GM23338 (cell line): ENCODE data around the gene KLF9. TPM values are rescaled to one million over a fixed set of nuclear protein-coding genes. Genes with fewer than 3 reads are reported as not detected.

Experiments
- ATAC-seq: fragments of 200-7000 bp; cut with Tn5 transposase; 3 replicates; pipeline ENCODE4 v1.9.1; 2020
- DNase-seq: peaks from one replicate; pipeline ENCODE4 v3.0.0-alpha.2; 2015; ENCODE audit warnings: low spot score
- H2AFZ ChIP-seq: fragments of 200-600 bp; sonication (generic); 2 replicates; pipeline ENCODE4 v1.8.0; 2016; ENCODE audit warnings: antibody characterized with exemption, mild to moderate bottlenecking, moderate library complexity
- H3F3A ChIP-seq: fragments of 200-600 bp; sonication (generic); replicated peaks from 2 replicates; pipeline ENCODE4 v1.8.0; 2017; ENCODE audit warnings: antibody characterized with exemption, mixed run types, low read depth
- H3K27ac ChIP-seq: fragments of 200-600 bp; sonication (generic); 2 replicates; pipeline ENCODE4 v1.6.1; 2016; ENCODE audit warnings: low read depth
- H3K27me3 ChIP-seq: fragments of 200-600 bp; sonication (generic); 2 replicates; pipeline ENCODE4 v1.8.0; 2016; ENCODE audit warnings: mild to moderate bottlenecking, mixed run types, moderate library complexity; ENCODE audit not compliant: insufficient read depth
- H3K36me3 ChIP-seq: fragments of 200-600 bp; sonication (generic); 2 replicates; pipeline ENCODE4 v1.8.0; 2016; ENCODE audit warnings: mild to moderate bottlenecking; ENCODE audit not compliant: insufficient read depth
- H3K4me1 ChIP-seq: fragments of 200-600 bp; sonication (generic); 2 replicates; pipeline ENCODE4 v1.8.0; 2016; ENCODE audit warnings: mild to moderate bottlenecking, moderate library complexity; ENCODE audit not compliant: insufficient read depth
- H3K4me2 ChIP-seq: fragments of 200-600 bp; sonication (generic); 2 replicates; pipeline ENCODE4 v1.7.1; 2017; ENCODE audit warnings: mixed run types
- H3K4me3 ChIP-seq: fragments of 200-600 bp; sonication (generic); 2 replicates; pipeline ENCODE4 v1.6.1; 2016; ENCODE audit warnings: mixed run types
- H3K79me2 ChIP-seq: fragments of 200-600 bp; sonication (generic); replicated peaks from 2 replicates; pipeline ENCODE4 v1.8.0; 2017; ENCODE audit warnings: mild to moderate bottlenecking; ENCODE audit not compliant: insufficient read depth
- H3K9me2 ChIP-seq: fragments of 200-600 bp; sonication (generic); 2 replicates; pipeline ENCODE4 v1.8.0; 2017; ENCODE audit not compliant: insufficient read depth
- H4K20me1 ChIP-seq: fragments of 200-600 bp; sonication (generic); replicated peaks from 2 replicates; pipeline ENCODE4 v1.8.0; 2017; ENCODE audit warnings: mild to moderate bottlenecking; ENCODE audit not compliant: insufficient read depth
- H3K27ac Mint-ChIP-seq: 2 replicates; pipeline ENCODE4 v1.8.0; 2020; ENCODE audit warnings: inconsistent platforms, mild to moderate bottlenecking, moderate library complexity, mixed read lengths
- H3K27me3 Mint-ChIP-seq: 3 replicates; pipeline ENCODE4 v1.8.0; 2022; ENCODE audit warnings: low read depth, mild to moderate bottlenecking, moderate library complexity, mixed read lengths, inconsistent platforms; ENCODE audit not compliant: insufficient read depth, poor library complexity
- H3K36me3 Mint-ChIP-seq: 3 replicates; pipeline ENCODE4 v1.8.0; 2021; ENCODE audit warnings: low read depth, mild to moderate bottlenecking, inconsistent platforms, moderate library complexity, mixed read lengths
- H3K4me1 Mint-ChIP-seq: 3 replicates; pipeline ENCODE4 v1.8.0; 2020; ENCODE audit warnings: mild to moderate bottlenecking, inconsistent platforms, mixed read lengths
- H3K4me3 Mint-ChIP-seq: 3 replicates; pipeline ENCODE4 v1.8.0; 2021; ENCODE audit warnings: moderate library complexity, mild to moderate bottlenecking, inconsistent platforms, mixed read lengths
- H3K9me3 Mint-ChIP-seq: 3 replicates; pipeline ENCODE4 v1.8.0; 2020; ENCODE audit warnings: moderate library complexity, mild to moderate bottlenecking, inconsistent platforms, mixed read lengths
- CREB1 ChIP-seq: fragments of 250-450 bp; sonication (Bioruptor Pico); IDR thresholded peaks from 2 replicates; pipeline ENCODE4 v1.5.0; 2020; ENCODE audit warnings: low read depth, mild to moderate bottlenecking, moderate library complexity
- CTCF ChIP-seq, 2 experiments: fragments of 200-600 bp in 1 of 2; sonication (generic) in 1 of 2; conservative IDR thresholded peaks; 2 replicates each; pipeline versions ENCODE4 v1.5.1 to v1.6.1; 2016 to 2017; ENCODE audit warnings: antibody characterized with exemption in 2 of 2, low read depth in 2 of 2, mild to moderate bottlenecking in 2 of 2, moderate library complexity in 1 of 2
- ETS1 ChIP-seq: IDR thresholded peaks from 2 replicates; pipeline ENCODE4 v1.6.1; 2016; ENCODE audit warnings: antibody characterized with exemption
- EZH2 ChIP-seq: fragments of 200-600 bp; sonication (generic); IDR thresholded peaks from one replicate; pipeline ENCODE4 v1.8.0; 2017; ENCODE audit warnings: antibody characterized with exemption, mild to moderate bottlenecking, low read depth; ENCODE audit not compliant: unreplicated experiment
- EZH2phosphoT487 ChIP-seq: fragments of 200-600 bp; sonication (generic); IDR thresholded peaks from one replicate; pipeline ENCODE4 v1.8.1; 2018; ENCODE audit warnings: antibody characterized with exemption; ENCODE audit not compliant: unreplicated experiment
- JUNB ChIP-seq: IDR thresholded peaks from one replicate; pipeline ENCODE4 v1.6.1; 2016; ENCODE audit warnings: antibody characterized with exemption; ENCODE audit not compliant: unreplicated experiment
- NANOG ChIP-seq: IDR thresholded peaks from 2 replicates; pipeline ENCODE4 v1.6.1; 2016; ENCODE audit warnings: antibody characterized with exemption, borderline replicate concordance
- POLR2AphosphoS5 ChIP-seq: IDR thresholded peaks from 2 replicates; pipeline ENCODE4 v1.6.1; 2016; ENCODE audit warnings: antibody characterized with exemption, low read depth
- REST ChIP-seq: IDR thresholded peaks from one replicate; pipeline ENCODE4 v1.6.1; 2018; ENCODE audit warnings: antibody characterized with exemption; ENCODE audit not compliant: unreplicated experiment
- ZNF114 ChIP-seq: fragments of 250-450 bp; sonication (Bioruptor Pico); IDR thresholded peaks from 2 replicates; pipeline ENCODE4 v1.5.0; 2020; ENCODE audit warnings: mild to moderate bottlenecking, moderate library complexity
- ZNF331 ChIP-seq: fragments of 250-450 bp; sonication (Bioruptor Pico); IDR thresholded peaks from 2 replicates; pipeline ENCODE4 v1.5.0; 2020; ENCODE audit warnings: low read depth, mild to moderate bottlenecking, moderate library complexity
- ZNF462 ChIP-seq: fragments of 250-450 bp; sonication (Bioruptor Pico); IDR thresholded peaks from 2 replicates; pipeline ENCODE4 v1.5.0; 2020; ENCODE audit warnings: mild to moderate bottlenecking, moderate library complexity
- polyA plus RNA-seq: library from polyadenylated mRNA; unstranded; fragments of >200 nt; fragmentation: Nextera tagmentation; extraction: Ambion mirVana; gene quantifications from 2 replicates; pipeline ENCODE4 v1.2.1, GENCODE V29; 2016
- total RNA-seq: library from RNA; depleted of rRNA; stranded (reverse); fragments of >200 nt; shearing (Covaris generic); gene quantifications from 2 replicates; pipeline ENCODE4 v1.2.3, GENCODE V29; 2014

Gene KLF9
- total and polyA plus RNA-seq, 2 experiments from 2014 or later: 0.58 to 1.5 TPM

GRCh38 chr9:70362952-70363351 is 51.5 kb downstream of the KLF9 start:
- no peak for ATAC-seq

More at GRCh38 chr9:70362952-70363351, 51.5 kb downstream of the KLF9 start:
- peaks cover 3% of the 10 kb centered on the region; the same call in 1 of the 3 replicates for H3K36me3 Mint-ChIP-seq
- Histone ChIP-seq H4K20me1 (no peaks in the 10 kb centered on the region), H3K27me3 (no peaks in the 10 kb centered on the region), H3K27ac (no peak overlapping the region), H3F3A (no peaks in the 10 kb centered on the region), H3K36me3 (no peaks in the 10 kb centered on the region), H3K79me2 (no peaks in the 10 kb centered on the region), H3K4me1 (no peaks in the 10 kb centered on the region), H3K4me3 (no peak overlapping the region), H3K4me2 (no peak overlapping the region), H2AFZ (no peak overlapping the region), H3K9me2 (no peaks in the 10 kb centered on the region)
- H3K27ac Mint-ChIP-seq: no peak overlapping the region
- no peaks in the 10 kb centered on the region for H3K4me1 Mint-ChIP-seq
- H3K4me3 Mint-ChIP-seq: no peak overlapping the region
- H3K27me3 Mint-ChIP-seq: no peaks in the 10 kb centered on the region
- no peak for DNase-seq
- H3K9me3 Mint-ChIP-seq: no peaks in the 10 kb centered on the region
- TF ChIP-seq ZNF462 (CRISPR knock-in tag): no peak
- TF ChIP-seq NANOG: no peak
- no peak for TF ChIP-seq CREB1 (CRISPR knock-in tag)
- TF ChIP-seq EZH2phosphoT487: no peak
- no peak for TF ChIP-seq ZNF331 (CRISPR knock-in tag)
- no peak for TF ChIP-seq POLR2AphosphoS5
- no peak for TF ChIP-seq JUNB
- no peak for TF ChIP-seq ZNF114 (CRISPR knock-in tag)
- no peak for TF ChIP-seq ETS1
- no peak for TF ChIP-seq CTCF (conservative IDR thresholded peaks at IDR 0.05; ENCODE audit: low read depth in 2 of 2)
- TF ChIP-seq REST: no peak
- TF ChIP-seq EZH2: no peak
